GM18505 (cell line): ENCODE data around the gene ATP2B3.

Experiments
- ATAC-seq: cut with Tn5 transposase; IDR thresholded peaks from one replicate; pipeline ENCODE4 v1.9.1; 2021; ENCODE audit not compliant: unreplicated experiment
- POLR2A ChIP-seq: IDR thresholded peaks from 4 replicates; pipeline ENCODE4 v1.6.1; 2011; ENCODE audit warnings: borderline replicate concordance; ENCODE audit not compliant: insufficient read depth, insufficient read length; ENCODE audit errors: extremely low read depth

Gene ATP2B3

GRCh38 chrX:153511784-153512500 is 5.5 kb upstream of the ATP2B3 start:
- ATAC-seq = no peak
- no peak for TF ChIP-seq POLR2A

DNA sequence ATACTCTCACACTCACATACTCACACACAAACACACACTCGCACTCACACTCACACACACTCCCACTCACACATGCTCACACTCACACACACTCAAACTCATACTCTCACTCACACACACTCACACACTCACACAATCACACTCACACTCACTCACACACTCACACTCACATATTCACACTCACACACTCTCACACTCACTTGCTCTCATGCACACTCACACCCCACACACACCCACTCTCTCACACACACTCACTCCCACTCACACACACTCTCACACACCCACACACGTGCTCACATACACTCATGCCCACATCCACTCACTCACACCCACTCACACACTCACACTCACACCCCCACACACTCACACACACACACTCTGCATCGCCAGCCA is 4.9 kb upstream of the ATP2B3 start:
- no peak for ATAC-seq
- TF ChIP-seq POLR2A = no peak

- ATAC-seq = no peak
- no peak for TF ChIP-seq POLR2A
These were observed 4.2 kb upstream of the ATP2B3 start for GRCh38 chrX:153513265-153513664.

- ATAC-seq = no peak
- no peak for TF ChIP-seq POLR2A
These were observed 3.2 kb upstream of the ATP2B3 start for GRCh38 chrX:153514259-153514658.

DNA sequence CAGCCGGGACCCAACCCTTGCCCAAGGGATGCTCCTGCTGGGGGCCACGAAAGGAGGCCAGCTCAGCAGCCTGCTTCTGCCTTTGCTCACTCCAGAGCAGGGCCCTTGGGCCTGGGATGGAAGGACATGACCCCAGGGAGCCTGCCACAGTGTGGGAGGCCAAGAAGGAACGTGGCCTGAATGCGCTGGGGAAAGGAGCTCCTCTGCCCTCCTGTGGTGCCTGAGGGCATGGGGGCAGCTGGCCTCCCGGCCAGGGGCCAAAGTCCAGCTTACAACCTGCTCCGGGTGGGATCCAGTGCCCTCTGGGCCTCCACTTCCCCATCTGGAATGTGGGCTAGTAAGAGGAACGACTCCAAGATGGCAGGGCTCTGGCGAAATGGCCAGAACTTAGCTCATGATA is 2.0 kb upstream of the ATP2B3 start:
- no peak for ATAC-seq
- TF ChIP-seq POLR2A = no peak

- no peak for ATAC-seq
- TF ChIP-seq POLR2A = no peak
These were observed 1.4 kb upstream of the ATP2B3 start for GRCh38 chrX:153516073-153516472.

GRCh38 chrX:153517946-153518834 is 748 bp downstream of the ATP2B3 start:
- no peak for TF ChIP-seq POLR2A
- ATAC-seq = no peak

DNA sequence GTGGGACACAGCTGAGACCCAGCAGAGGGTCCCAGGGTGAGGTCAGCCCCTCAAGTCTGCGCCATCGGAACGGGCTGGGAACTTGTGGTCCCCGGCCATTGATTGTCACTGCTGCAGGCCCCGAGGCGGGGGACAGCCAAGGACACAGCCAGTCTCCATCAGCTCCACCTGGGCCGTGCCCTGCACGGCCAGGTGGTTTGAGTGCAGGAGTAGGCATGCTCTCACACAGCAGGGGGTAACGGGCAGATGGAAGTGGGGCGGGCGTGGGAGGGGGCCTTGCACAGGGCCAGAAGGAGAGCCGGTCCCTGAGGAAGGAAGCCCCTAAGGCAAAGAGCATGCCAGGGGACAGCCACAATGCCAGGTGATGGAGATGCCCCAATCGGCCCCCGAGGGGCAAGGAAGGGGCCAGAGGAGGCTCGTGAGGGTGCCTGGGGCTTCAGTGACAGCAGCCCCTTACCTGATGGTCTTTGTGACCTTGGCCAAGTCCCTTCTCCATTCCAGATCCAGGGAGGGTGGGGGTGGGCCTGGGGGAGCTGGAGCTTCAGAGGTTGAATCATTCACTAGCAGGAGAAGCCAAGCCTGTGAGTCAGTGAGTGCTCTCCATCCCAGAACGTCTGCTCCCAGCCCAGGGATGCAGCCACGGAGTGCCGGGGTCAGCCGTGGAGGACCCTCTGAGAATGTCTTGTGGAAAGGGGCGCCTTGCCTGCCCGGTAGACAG is 2.3 kb downstream of the ATP2B3 start:
- no peak for TF ChIP-seq POLR2A
- ATAC-seq = no peak

DNA sequence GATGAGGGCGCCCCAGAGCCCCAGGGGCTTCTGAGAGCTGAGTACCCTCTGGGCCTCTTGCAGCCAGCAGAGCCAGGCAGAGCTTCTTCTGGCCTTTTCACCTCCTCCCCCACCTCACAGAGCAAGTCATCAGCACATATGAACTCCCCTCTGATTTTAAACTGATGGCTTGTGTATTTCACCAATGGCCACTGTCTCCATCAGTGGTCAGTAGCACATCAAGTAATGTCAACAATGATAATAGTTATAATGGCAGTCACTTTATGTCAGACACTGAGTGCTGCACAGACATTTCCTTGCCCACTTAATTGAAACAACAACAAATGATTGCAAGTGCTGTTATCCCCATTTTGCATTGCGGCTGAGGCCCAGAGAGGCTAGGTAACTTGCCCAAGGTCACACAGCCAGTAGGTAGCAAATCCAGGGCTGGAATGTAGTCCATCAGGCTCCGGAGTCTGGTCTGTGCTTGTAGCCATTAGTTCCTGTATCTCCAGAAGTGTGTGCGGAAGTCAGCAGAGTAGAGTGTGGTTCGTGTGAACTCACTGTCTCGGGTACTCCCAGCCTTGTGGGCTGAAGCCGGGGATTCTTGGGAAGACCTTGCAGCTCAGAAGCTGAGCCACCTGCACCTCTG is 3.0 kb downstream of the ATP2B3 start:
- no peak for TF ChIP-seq POLR2A
- ATAC-seq = no peak

DNA sequence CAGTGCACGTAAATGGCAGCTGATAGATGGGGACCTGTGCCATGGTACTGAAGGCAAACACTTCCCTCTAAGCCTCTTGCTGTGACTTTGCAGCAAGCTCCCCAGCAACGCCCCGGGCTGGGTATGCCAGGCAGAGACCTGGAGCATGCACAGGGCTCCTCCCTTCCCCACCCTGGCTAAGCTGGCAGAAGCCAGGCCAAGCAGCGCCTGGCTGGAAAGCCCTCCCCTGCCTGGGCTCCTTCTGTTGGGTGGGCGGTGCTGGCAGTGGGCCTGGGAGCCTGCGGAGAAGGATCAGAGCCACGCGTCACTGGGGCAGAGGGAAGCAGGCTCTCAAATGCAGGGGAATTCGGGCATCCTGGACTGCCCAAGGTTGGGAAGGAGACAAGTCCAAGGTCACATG is 3.6 kb downstream of the ATP2B3 start:
- TF ChIP-seq POLR2A = no peak
- ATAC-seq = no peak

DNA sequence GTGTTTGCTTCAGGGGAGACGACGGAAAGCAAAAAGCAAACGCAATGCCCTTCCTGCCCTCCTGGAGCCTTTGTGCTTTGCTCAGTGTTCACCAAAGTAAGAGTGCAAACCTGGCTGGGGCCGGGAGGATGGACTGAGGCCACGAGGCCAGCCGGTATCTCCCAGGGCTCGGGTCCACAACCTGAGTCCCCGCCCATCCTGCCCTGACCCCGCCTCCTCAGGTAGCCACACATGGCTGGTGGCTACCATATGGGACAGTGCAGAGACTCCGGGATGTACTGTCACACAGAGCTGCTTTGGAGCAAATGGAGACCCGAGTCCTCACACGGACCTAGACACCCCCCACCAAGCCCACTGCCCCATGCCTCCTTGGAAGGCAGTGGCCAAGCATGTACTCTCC is 4.8 kb downstream of the ATP2B3 start:
- no peak for TF ChIP-seq POLR2A
- ATAC-seq = no peak

GRCh38 chrX:153523269-153523668 is 5.8 kb downstream of the ATP2B3 start:
- ATAC-seq = no peak
- no peak for TF ChIP-seq POLR2A

GRCh38 chrX:153524234-153524633 is 6.8 kb downstream of the ATP2B3 start:
- no peak for TF ChIP-seq POLR2A
- no peak for ATAC-seq
